Stimulated activated CD8-positive, alpha-beta memory T cell treated with anti-CD3 and anti-CD28 coated beads, Interleukin-12 subunit alpha, Interleukin-12 subunit beta, amount 100 ng/mL, for 4 hours (primary cell): ENCODE results near the gene TRAF7.
"Not testable (repeated sequence)": the region's sequence is repeated elsewhere in the genome, so short reads cannot be mapped to it uniquely, and the experiment has no call there.

ENCODE experiments used
- DNase-seq: peaks from one replicate; pipeline ENCODE4 v3.0.0-alpha.2; 2020; ENCODE audit warnings: low read depth

Gene TRAF7

DNA sequence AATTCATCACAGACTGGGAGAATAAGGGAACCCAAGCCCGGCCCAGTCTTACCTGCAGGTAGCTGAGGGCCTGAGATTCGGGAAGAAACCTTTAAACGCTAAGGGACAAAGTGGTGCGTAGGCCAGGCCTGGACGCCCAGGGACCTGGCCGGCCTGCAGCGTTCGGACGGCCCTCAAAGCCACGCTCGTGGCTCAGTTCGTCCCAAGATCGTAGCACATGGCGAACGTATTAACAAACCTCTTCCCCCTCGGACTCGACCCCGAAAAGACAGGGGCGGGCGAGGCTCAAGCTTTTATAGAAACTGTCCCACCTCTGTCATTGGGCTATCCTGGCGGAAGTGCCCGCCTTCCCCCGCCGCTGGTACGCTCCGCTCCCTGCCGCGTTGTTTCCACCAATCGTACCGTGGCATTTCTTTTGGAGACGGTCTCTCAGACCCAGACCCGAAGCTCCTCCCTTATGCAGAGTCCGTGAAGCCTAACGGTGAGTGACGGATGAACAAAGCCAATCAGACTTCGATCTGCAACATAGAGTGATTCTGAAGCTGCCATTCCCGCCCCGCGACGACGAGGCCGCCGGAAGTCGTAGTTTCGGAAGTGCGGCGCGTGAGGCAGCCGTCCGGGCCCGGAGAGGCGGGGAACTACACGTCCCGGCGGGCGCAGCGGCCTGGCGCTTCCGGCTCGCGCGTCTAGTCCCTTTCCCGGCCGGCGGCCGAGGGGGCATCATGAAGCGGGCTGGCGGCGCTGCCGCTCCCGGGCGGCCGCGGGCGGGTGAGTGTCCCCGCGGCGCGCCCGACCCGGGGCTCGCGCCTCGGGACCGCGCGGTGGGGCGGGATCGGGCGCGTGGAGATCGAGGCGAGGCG, at the start of gene TRAF7:
Gene TRAF7 (plus strand): TSS at position 692 of the 860 bp plus-strand sequence. CDS start 8,139 bp downstream, outside the sequence.
- DNase-seq: peak; percentile 96

DNA sequence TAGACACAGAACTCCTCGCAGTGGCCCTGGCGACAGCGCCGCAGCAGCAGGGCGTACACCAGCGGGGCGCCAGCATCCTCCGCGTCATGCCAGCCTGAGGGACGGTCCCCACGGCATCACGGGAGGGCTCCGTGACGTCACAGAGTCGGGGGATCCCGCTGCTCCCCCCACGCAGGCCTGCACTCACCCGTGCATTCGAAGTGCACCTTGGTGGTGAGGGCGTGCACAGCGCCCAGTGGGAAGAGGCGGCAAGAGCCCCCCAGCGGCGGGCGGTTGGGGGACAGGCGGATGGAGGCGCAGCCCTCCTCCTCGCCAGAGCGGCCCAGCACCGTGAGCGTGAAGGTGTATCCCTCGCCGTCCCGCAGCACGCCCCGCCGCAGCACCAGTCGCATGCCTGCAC, 49.4 kb upstream of the TRAF7 start:
- DNase-seq: not testable (repeated sequence)

DNA sequence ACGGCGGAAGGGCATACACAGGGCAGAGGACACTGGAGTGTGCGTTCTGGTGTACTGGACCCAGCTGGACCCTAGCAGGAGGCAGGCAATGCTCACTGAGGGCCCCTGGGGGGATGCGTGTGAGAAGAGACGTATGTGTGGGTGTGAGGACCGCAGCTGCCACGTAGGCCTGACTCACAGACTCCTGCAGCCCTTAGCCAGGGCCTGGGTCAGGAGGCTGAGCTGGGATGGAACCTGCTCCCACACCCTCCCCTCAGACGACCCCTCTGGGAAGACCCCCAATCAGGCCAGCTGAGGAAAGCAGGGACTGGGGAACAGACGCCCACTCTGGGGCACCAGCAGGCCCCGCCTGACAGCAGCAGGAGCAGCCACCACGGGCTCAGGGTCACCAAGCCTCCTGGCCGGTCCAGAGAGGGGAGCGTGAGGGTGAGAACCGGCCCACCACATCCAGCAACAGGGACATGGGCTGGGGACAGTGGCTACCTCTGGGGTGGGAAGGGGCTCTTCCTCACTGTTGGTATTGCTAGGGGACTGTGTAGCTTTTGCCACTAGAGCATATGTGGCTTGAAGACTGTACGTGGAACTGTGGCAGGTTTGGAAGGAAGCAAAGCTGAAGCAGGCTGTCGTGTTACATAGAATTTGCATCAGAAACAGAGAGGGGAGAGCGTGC, 48.3 kb upstream of the TRAF7 start:
- not testable (repeated sequence) for DNase-seq

DNA sequence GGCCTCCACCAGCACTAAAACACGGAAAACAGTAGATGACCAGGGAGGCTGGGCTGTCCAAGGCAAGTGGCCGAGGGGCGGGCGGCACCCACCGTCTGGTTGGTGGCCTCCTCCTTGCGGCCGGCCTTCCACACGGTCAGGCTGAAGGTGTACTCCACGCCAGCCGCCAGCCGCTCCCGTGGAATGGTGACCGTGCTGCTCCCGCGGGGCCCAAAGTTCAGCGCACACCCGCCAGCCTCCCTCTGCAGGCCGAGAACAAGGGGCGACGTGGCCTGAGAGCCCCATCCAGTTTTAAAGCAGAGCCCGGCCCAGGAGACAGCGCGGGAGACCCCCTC, 47.8 kb upstream of the TRAF7 start:
- not testable (repeated sequence) for DNase-seq

DNA sequence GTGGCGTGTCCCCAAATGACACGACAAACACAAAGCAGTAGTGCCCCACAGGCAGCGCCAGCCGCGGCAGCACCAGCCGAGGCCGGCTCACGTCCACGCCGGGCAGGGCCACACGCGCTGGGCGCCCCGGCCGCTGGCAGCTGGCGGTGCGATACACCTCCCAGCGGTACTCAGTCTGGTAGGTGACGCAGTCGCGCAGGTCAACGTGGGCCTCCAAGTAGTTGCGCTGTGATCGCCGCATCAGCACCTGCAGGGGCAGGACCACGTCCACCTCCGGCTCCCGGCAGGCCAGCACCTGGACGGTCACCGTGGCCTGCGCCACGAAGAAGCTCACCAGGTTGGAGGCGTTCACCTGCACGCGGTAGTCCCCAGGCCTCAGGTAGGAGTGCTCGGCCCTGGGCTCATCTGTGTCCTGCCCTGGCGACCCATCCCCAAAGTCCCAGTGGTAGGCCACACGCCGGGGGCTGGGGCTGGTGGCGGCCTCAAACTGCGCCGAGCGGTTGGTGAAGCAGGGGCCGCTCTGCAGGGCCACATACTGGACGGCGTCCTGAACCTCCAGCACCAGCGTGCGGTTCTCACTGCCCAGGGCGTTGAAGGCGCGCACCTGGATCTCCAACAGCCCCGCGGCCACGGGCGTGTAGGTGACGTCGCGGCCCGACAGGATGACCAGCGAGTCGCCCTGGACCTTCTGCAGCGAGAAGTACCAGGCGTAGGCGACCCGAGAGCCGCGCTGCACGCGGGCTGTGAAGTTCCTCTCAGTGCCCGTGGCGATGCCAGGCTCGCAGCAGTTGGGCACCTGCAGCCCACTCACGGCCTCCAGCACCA, 46.9 kb upstream of the TRAF7 start:
- DNase-seq: not testable (repeated sequence)

DNA sequence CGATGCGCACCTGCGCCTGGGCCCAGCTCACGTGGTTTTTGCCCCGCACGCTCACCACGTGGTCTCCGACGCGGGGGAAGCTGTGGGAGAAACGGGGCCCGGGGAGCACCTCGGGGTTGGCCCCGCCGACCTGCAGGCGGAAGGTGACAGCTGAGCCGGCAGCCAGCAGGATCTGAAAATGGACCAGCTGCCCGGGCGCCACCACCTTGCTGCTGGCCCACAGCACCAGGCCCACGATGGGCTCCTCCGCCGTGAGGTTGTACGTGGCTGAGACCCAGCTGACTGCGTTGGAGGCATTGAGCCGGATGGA, 46.4 kb upstream of the TRAF7 start:
- not testable (repeated sequence) for DNase-seq

DNA sequence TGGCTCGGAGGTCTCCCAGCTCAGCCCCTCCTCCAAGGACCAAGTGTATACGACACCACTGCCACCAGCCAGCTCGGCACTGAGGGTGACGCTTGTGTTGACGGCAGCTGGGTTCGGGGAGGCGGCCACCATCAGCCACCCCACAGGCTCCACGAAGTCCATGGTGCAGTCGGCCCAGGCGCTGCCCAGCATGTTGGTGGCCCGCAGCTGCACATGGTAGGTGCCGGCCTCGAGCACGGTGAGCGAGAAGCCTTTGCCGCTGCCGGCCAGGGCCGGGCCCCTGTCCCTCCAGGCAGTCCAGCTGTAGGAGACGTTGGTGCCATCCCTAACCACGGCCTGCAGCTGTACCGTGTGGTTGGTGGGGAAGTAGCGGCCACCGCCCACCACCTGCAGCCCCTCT, 45.7 kb upstream of the TRAF7 start:
- not testable (repeated sequence) for DNase-seq

DNA sequence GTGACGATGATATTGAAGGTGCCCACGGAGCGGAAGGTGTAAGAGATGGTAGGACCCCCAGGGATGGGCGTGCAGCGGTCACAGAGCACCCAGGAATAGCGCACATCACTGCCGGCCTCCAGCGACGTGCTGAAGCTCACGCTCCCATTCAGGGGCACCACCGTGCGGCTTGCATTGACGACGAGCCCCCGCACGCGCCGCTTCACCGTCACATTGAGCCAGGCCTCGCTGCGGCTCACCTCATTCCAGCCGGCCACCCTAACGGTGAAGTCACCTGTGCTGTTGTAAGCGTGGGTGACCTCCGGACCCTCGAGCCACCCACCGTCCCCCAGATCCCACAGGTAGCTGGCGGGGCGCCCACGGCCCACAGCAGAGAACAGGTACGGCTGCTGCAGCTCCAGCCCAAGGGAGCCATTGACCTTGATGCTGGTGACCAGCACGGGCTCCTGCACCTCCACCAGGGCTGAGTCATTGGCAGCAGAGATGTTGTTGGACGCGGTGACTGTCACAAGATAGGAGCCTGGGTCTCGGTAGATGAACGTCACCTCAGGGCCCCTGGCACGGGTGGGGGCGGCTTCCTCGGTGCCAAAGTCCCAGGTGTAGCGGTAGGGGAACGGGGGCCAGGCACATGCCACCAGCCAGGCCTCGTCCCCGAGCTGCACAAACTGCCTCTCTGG, 45.1 kb upstream of the TRAF7 start:
- DNase-seq: not testable (repeated sequence)

DNA sequence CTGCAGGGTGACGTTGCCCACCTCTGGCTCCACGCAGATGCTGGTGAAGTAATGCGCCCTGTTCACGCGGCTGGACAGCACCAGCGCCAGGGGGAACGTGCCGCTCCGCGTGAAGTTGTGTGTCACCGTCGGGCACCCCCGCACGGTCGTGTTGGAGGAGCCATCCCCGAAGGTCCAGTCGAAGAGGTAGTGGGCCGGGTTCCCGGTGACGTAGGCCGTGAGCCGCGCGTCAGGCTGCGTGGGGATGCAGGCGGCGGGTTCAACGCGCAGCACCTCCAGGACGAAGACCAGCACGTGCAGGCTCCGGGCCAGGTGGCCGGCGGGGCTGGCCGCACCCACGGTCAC, 44.6 kb upstream of the TRAF7 start:
- not testable (repeated sequence) for DNase-seq

DNA sequence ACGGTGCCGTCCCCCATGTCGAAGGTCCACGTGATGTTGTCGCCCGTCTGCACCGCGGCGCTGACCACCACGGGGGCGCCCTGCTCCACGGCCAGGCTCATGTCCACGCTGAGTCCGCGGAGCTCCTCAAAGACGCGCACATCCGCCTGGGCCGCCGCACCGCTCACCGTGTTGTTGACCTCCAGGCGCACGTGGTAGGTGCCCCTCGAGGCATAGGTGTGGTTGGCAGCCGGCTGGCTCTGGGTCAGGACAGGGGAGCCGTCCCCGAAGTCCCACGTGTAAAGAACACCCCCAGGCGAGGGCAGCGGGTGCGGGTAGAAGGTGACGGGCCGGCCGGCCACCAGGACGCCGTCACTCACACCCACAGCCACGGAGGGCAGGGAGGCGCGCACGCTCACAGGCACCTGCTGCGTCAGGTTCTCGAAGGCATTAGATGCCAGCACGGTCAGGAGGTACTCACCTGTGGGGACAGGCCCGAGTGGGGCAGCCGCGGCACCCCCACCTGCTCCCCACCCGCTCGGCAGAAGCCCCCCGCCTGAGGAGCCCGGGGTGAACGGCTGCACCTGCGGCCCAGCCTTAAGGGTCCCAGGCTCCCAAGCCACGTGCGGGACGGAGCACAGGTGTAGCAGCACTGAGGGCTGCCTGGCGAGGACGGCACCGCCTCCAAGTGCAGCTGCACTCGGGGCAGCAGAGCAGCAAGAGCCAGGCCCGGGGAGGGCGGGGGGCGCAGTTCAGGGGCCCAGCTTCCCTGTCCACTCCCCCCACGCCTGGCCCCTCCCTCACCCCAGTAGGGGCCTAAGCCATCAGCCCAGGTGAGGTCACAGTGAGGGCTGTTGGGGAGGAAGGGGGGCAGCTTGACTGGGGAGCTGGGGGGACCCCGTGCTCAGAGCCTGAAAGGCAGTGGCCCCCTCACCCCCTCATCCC, 43.9 kb upstream of the TRAF7 start:
- DNase-seq: not testable (repeated sequence)

DNA sequence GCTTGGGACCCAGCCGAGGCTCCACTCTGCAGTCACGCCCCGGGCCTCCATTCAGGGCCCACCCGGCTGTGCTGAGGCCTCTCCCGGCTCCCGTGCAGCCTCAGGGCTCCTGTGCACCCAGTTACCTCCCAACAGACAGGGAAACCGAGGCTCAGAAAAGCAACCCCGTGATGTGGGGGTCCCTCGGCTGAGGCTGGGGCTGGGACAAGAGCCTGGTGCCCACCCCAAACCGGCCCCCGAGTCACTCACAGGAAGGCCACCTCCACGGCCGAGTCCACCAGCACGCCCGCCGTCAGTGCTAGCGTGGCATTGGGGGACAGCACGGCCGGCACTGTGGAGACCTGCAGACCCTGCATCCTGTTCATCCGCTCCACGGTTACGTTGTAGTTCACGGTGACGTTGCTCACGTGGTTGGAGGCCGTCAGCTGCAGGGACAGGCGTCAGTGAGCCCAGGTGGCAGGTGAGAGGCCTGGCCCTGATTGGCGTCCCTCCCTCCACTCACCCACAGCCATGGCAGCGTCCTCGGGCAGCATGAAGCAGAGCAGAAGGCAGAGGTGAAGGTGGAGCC, 43.0 kb upstream of the TRAF7 start:
- DNase-seq: not testable (repeated sequence)

DNA sequence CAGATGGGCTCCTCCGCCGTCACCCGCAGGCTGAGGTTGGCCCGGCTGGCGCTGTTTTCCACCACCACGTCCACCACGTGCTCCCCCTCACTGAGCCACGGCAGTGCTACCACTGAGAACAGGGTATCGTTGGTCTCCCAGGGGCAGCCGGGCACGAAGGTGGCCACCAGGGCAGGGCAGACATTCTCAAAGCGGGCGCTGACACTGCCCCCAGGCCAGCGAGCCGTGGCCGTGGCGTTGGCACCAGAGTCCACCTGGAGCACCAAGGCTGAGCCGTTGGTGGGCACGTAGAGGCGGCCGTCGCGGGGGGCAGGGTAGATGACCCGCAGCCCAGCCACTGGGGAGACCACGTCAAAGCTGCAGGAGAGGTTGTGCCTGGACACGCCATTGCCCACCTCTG, 41.4 kb upstream of the TRAF7 start:
- DNase-seq: not testable (repeated sequence)

DNA sequence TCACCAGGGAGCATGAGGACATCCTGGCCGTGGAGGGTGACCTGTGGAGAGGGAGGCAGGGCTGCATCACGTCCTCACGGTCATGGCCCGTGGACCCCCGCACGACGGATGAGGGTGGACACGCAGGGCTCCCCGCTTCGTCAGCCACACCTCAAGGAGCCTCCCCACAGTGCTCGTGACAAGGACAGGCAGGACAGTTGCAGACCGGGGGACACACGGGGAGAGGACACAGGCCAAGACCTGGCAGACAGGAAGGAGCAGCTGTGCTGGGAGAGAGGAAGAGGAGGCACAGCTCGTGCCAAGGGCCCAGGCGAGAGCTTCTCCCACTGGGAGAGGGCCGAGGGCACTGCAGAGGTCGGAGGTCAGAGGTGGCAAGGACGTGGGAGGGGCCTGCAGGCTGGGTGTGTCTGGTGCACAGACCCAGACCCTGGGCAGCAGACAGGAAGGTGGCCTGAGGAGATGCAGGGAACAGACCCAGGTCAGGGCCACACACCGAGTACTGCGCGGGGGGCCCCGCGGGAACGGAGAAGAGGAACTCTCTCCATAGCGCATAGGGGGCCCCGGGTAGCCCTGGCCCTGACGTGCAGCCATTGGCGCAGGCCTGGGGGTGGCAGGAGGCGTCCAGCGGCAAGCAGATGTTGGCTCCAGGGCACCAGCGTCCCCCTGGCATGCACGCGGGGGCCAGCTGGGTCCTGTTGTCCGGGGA, 40.5 kb upstream of the TRAF7 start:
- not testable (repeated sequence) for DNase-seq

DNA sequence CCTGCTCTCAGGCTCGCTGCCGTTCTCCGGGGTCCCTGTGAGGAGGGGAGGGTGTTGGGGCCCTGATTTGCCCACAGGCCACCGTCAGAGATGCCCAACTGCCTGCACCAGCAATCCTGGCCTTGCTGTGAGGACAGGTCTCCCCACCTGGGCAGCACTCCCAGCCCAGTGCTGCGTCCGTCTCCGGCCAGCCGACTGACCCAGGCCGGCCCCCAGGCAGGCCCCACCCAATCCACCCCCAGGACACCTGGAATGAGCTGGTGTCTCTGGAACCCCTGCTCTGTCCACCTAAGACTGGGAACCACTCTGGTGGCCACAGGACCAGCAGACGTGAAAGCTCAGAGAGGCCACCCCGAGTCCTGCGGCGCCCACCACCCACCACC, 40.0 kb upstream of the TRAF7 start:
- DNase-seq: no peak

DNA sequence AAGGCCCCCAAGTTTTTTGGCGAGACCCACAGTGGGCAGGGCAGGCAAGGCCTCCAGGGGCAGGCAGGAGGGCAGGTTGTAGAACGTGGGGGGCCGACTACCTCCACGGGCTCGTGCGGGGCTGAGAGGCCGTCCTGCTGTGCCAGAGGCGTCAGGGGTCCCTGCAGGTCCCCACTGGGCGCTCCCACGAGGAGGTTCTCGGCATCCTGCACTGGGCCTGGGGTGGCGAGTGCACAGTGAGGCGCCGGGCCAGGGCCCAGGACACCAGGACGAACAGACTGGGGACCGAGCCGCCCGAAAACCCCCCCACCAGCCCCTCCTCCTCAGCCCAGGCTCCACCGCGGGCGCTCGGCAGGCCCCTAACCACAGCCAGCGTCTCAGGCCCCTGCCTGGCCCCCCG, 39.2 kb upstream of the TRAF7 start:
- DNase-seq: not testable (repeated sequence)

DNA sequence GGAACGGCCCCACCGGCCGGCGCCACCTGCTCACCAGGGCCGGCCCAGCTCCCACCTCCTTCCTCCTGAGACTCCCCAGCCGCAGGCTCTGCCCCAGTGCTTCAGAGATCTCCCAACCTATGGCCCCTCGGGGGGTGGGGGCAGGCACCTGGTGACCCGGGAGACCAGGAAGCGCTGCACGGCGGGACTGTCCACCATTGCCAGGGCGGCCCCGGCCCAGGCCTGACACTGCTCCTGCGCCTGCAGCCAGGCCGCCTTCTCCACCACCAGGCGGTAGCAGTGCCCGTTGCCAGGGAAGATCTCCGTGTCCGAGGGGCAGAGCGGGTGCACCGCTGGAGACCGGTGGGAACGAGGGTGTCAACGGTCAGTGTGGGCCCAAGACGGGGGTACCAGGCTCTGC, 38.2 kb upstream of the TRAF7 start:
- DNase-seq: not testable (repeated sequence)

DNA sequence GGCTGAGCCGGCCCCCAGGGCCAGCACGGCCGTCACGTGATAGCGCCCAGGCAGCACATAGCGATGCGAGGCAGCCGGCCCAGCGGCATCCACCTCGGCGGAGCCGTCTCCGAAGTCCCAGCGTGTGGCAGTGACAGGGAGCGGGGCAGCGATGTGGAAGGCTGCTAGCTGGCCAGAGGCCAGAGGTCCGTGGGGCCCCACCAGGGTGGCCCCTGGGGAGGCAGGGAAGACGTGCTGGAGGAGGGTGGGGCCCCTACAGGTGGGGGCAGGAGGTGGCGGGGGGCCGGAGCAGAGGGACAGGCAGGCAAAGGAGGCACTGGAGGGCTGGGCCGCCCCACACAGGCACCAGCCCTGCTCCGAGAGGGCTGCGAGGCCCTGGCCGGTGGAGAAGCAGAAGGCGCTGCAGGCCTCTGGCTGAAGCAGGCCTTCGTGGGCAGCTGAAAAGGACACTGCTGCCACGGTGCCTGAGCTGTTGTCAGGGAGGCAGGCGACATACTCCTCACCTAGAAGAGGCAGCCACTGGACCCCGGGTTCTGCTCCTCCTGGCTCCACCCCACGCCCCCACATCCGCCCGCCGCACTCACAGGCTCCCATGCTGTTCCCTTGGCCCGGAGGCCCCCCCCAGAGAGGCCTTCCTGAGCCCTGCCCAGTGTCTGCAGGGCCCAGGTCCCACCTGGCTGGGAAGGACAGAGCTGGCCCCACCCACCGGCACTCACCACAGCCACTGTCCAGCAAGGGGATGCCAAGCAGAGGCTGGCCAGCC, 37.4 kb upstream of the TRAF7 start:
- DNase-seq: not testable (repeated sequence)

DNA sequence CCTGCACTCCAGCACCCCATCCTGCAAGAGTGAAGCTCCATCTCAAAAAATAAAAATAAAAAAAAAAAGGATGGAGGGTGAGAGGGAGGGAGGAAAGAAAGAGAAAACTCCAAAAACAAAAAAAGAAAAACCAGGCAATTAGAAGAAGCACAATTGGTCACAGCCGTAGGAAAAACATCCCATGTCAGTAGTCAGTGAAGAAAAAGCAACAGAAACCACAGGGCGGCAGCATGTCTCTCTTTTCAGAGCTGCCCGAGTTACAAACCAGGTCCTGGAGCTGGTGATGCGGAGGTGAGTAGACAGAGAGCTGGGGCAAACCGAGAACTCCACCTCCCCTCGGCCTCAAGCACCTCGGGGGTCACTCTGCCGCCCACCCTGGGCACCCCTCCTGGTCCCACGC, 34.3 kb upstream of the TRAF7 start:
- not testable (repeated sequence) for DNase-seq

DNA sequence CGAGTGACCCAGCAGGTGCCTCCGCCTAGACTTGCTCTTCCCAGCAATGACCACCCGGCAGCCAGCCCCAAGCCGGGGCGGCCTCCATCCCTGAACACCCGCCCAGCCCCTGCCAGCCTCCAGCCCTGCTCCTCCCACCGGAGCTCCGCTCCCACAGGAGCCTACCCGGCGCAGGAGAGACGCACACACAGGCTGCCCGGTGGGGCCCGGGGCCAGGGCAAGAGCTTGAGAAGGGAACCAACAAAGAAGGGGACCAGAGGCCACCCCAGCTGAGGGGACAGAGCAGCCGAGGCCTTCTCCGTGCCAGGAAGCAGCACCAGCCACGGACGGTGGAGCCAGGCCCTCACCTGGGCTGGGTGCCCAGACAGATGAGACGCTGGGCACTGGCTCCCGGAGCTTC, 33.7 kb upstream of the TRAF7 start:
- no peak for DNase-seq
